GM12874 (cell line): ENCODE results near the gene GFAP.
A peak's percentile ranks its signal among the peaks of the same experiment; 100 is the strongest.

Source experiments
- TF ChIP-seq, protein P1 (sequence below): IDR thresholded peaks from 2 replicates; pipeline ENCODE4 v1.5.1; 2011; ENCODE audit warnings: low read depth, mild to moderate bottlenecking, control low read depth, low read length, moderate library complexity; ENCODE audit not compliant: insufficient read depth

GFAP gene

DNA sequence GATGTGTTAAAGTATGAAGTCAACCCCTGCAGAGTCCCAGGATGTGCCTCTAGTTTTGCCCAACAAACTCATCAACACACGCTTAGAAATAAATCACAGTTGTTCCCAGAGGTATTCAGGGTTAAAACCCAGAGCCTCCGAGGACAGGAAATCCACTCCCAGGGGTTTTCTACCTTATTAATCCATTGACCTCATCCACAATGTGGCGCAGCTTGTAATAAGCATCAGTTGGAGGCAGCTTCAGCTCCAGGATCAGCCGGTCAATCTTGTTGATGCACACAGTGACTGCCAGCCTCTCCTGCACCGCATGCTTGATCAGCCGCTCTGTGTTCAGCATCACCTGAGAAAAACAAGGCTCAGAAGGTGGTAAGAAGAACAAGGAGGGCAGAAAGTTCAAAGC, 39.5 kb downstream of the GFAP start:
- TF ChIP-seq, protein P1, sequence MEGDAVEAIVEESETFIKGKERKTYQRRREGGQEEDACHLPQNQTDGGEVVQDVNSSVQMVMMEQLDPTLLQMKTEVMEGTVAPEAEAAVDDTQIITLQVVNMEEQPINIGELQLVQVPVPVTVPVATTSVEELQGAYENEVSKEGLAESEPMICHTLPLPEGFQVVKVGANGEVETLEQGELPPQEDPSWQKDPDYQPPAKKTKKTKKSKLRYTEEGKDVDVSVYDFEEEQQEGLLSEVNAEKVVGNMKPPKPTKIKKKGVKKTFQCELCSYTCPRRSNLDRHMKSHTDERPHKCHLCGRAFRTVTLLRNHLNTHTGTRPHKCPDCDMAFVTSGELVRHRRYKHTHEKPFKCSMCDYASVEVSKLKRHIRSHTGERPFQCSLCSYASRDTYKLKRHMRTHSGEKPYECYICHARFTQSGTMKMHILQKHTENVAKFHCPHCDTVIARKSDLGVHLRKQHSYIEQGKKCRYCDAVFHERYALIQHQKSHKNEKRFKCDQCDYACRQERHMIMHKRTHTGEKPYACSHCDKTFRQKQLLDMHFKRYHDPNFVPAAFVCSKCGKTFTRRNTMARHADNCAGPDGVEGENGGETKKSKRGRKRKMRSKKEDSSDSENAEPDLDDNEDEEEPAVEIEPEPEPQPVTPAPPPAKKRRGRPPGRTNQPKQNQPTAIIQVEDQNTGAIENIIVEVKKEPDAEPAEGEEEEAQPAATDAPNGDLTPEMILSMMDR = no peak

DNA sequence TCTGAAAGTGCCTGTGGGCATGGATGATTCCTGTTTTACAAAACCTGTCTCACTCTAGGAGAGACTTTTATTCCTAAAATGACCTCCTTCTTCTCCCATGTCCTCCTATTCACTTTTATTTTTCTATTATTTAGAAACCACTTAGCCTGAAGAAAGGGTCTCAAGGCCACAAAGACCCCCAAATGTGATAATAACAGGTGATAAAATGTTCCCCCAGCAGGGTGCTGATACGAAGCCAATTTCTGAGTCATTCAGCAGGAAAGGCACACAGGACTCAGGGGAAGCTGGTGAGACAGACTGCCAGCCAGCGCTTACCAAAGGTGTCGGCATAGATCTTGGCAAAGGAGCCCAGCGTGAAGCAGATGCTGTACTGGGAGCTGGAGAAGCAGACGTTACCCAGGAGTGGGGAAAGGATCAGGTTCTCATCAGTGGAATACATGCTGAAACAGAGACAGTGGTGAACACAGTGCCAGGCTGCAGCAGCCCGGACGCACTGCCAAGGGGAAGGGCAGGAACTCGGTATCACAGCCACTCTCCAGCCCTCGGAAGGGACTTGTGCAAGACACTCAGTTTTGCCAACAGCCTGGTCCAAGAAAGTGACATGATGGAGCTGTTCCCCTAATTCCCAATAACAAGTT, 43.0 kb downstream of the GFAP start:
- TF ChIP-seq, protein P1 = no peak

DNA sequence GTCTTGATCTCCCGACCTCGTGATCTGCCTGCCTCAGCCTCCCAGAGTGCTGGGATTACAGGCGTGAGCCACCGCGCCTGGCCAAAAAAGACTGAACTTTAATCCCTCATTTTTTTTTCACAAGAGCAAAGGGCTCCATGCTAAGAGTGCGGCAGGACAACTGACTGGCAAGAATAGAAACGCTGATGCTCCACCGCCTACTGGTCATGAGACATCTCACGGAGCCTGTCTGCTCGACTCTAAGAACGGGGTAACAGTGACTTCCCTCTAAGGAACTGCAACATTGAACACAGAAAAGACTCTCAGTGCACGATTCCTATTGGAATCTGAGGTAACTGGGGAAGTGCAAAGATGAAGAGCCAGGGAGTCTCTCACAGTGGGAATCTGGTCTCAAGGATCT, 43.7 kb downstream of the GFAP start:
- TF ChIP-seq, protein P1 = no peak

DNA sequence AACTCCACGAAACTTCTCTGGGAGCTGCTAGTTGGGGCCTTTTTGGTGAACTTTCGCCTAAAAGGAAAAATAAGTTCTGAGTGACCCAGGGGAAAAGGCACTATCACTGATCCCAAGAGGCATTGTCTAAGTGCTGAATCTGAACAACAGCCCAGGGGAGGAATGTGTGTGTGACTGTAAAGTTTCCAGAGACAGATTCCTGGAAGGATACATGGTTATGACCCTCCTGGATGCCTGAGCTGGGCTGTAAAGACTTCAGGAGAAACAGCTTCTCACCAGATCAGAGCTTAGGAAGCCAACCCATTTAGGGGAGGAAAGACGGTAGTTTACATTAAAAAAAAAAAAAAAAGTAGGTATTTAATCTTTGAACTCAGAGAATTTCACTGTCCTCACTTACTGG, 47.5 kb downstream of the GFAP start:
- TF ChIP-seq, protein P1 = no peak

DNA sequence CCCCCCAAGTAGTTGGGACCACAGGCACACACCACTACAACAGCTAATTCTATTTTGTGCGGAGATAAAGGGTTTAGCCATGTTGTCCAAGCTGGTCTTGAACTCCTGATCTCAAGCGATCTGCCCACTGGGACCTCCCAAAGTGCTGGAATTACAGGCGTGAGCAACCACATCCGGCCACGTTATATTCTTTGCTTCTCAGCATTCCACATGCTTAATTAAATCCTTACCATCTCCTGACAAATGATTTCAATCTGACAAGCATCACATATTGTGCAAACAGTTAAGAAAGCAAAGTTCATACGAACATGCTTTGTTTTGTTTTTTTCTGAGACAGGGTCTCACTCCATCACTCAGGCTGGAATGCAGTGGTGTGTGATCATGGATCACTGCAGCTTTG, 49.4 kb downstream of the GFAP start:
- TF ChIP-seq, protein P1 = no peak

DNA sequence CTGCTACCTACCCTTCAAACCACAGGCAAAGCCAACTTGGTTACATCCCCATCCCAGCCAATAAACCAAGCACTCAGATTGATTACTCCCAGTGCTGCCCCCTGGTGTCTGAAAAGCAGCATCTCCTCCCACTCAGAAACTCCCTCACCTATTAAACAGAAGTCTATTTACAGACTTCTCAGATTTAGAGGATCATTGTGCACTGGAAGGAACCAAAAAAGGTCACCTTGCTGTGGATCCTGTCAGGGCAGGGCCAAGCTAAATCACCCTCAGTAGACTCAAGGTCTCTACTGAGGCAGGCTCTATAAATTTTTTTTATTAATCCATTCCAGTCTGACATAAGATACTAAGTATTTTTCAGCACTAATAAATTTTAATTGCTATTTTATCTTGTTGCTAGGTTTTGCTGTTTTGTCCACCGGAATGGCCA, 50.1 kb downstream of the GFAP start:
- TF ChIP-seq, protein P1 = peak; percentile 72

GRCh38 chr17:44864831-44865230, 50.5 kb downstream of the GFAP start:
- TF ChIP-seq, protein P1 = no peak
